Thyroid gland (tissue), 4 donors: ENCODE results near the gene CCDC148.

ENCODE experiments used
- CTCF ChIP-seq, 6 experiments: fragments of 200-600 bp in 3 of 6; fragments of 450-650 bp in 3 of 6; sonication (generic) in 3 of 6; IDR thresholded peaks; one replicate each; pipeline ENCODE4 v1.5.1; 2016 to 2019; ENCODE audit warnings: antibody characterized with exemption in 6 of 6, mild to moderate bottlenecking in 2 of 6, inconsistent platforms in 1 of 6, moderate library complexity in 1 of 6
- POLR2A ChIP-seq, 2 donors: fragments of 450-650 bp; IDR thresholded peaks; one replicate each; pipeline ENCODE4 v1.6.1; 2017; ENCODE audit warnings: antibody characterized with exemption in 2 of 2, mild to moderate bottlenecking in 2 of 2, moderate library complexity in 1 of 2

GRCh38 chr2:158486150-158486969, 29.8 kb upstream of the CCDC148 start:
- TF ChIP-seq CTCF (IDR thresholded peaks at IDR 0.05) (no peak), POLR2A (IDR thresholded peaks at IDR 0.05) (no peak)
